ENCODE measurements around the gene UBXN10.
"Not testable (repeated sequence)": the region's sequence is repeated elsewhere in the genome, so short reads cannot be mapped to it uniquely, and the experiment has no call there.

UBXN10 gene

GRCh38 chr1:20210736-20211460 lies 25.0 kb downstream of the UBXN10 start:
- DNase-seq = no peak

- no peak for DNase-seq
Measured at GRCh38 chr1:20211511-20211931, 25.6 kb downstream of the UBXN10 start.

- no peak for DNase-seq
Measured at GRCh38 chr1:20212085-20212684, 26.3 kb downstream of the UBXN10 start.

GRCh38 chr1:20212685-20213331 lies 26.9 kb downstream of the UBXN10 start:
- peak; percentile 81 for DNase-seq

- no peak for DNase-seq
Measured at GRCh38 chr1:20215716-20216115, 29.8 kb downstream of the UBXN10 start.

GRCh38 chr1:20216574-20216973 lies 30.7 kb downstream of the UBXN10 start:
- no peak for DNase-seq

- not testable (repeated sequence) for DNase-seq
Measured at GRCh38 chr1:20219053-20219452, 33.2 kb downstream of the UBXN10 start.

- DNase-seq = no peak
Measured at GRCh38 chr1:20220036-20220435, 34.1 kb downstream of the UBXN10 start.

- DNase-seq = no peak
Measured at GRCh38 chr1:20223106-20223505, 37.2 kb downstream of the UBXN10 start.

- no peak for DNase-seq
Measured at GRCh38 chr1:20223551-20224419, 37.9 kb downstream of the UBXN10 start.

- no peak for DNase-seq
Measured at GRCh38 chr1:20224546-20224945, 38.6 kb downstream of the UBXN10 start.

GRCh38 chr1:20227704-20228103 lies 41.8 kb downstream of the UBXN10 start:
- no peak for DNase-seq

GRCh38 chr1:20228314-20228825 lies 42.5 kb downstream of the UBXN10 start:
- no peak for DNase-seq

- DNase-seq = no peak
Measured at GRCh38 chr1:20229171-20229570, 43.3 kb downstream of the UBXN10 start.

GRCh38 chr1:20232564-20232963 lies 46.7 kb downstream of the UBXN10 start:
- DNase-seq = not testable (repeated sequence)

- DNase-seq = no peak
Measured at GRCh38 chr1:20233394-20233793, 47.5 kb downstream of the UBXN10 start.

GRCh38 chr1:20233866-20234265 lies 48.0 kb downstream of the UBXN10 start:
- DNase-seq = no peak

GRCh38 chr1:20234788-20235535 lies 49.1 kb downstream of the UBXN10 start:
- DNase-seq = no peak

GRCh38 chr1:20237646-20238045 lies 51.8 kb downstream of the UBXN10 start:
- no peak for DNase-seq

GRCh38 chr1:20240012-20240411 lies 54.1 kb downstream of the UBXN10 start:
- DNase-seq = no peak

- no peak for DNase-seq
Measured at GRCh38 chr1:20242890-20243479, 57.1 kb downstream of the UBXN10 start.
